K562 (cell line): ENCODE data around the gene RANBP6. TPM values are rescaled to one million over a fixed set of nuclear protein-coding genes. Genes with fewer than 3 reads are reported as not detected.

Experiments used
- CBX1 ChIP-seq: sonication (generic); IDR thresholded peaks from 2 replicates; pipeline ENCODE4 v1.6.1; 2016; ENCODE audit warnings: antibody characterized with exemption, low read depth, mild to moderate bottlenecking
- CEBPB ChIP-seq: fragments of 450-650 bp; IDR thresholded peaks from 2 replicates; pipeline ENCODE4 v1.6.1; 2016; ENCODE audit warnings: missing genetic modification characterization, missing compliant biosample characterization
- CSDE1 ChIP-seq, 2 experiments: fragments of 450-650 bp; IDR thresholded peaks; 2 replicates each; pipeline ENCODE4 v1.6.1; 2016; ENCODE audit warnings: mild to moderate bottlenecking in 1 of 2
- DDX20 ChIP-seq: fragments of 450-650 bp; IDR thresholded peaks from 2 replicates; pipeline ENCODE4 v1.6.1; 2016; ENCODE audit warnings: missing genetic modification characterization, low read depth, mild to moderate bottlenecking, missing compliant biosample characterization, moderate library complexity
- EGR1 ChIP-seq: fragments of 450-650 bp; conservative IDR thresholded peaks from 2 replicates; pipeline ENCODE4 v1.6.1; 2017; ENCODE audit warnings: mild to moderate bottlenecking
- NRF1 ChIP-seq, 2 experiments: fragments of 450-650 bp; IDR thresholded peaks in 1 of 2; conservative IDR thresholded peaks in 1 of 2; 2 replicates each; pipeline ENCODE4 v1.6.1; 2014; ENCODE audit warnings: mild to moderate bottlenecking in 2 of 2
- POLR2AphosphoS2 ChIP-seq: IDR thresholded peaks from 2 replicates; pipeline ENCODE4 v1.6.1; 2012; ENCODE audit warnings: low read length, improper control_type of control experiment
- SMAD1 ChIP-seq: fragments of 150-350 bp; IDR thresholded peaks from 2 replicates; pipeline ENCODE4 v1.6.1; 2014; ENCODE audit warnings: low read length, low read depth; ENCODE audit not compliant: partially characterized antibody
- SUPT5H ChIP-seq: fragments of 450-650 bp; IDR thresholded peaks from 2 replicates; pipeline ENCODE4 v1.6.1; 2016
- U2AF1 ChIP-seq: fragments of 200-400 bp; formaldehyde crosslinking; optimal IDR thresholded peaks from 2 replicates; pipeline ENCODE3; 2017; ENCODE audit warnings: mild to moderate bottlenecking, low read depth, low read length, moderate library complexity
- polyA plus RNA-seq, 8 experiments: library from polyadenylated mRNA; depleted of rRNA in 4 of 8; stranded (reverse) in 5 of 8; unstranded in 3 of 8; fragments of >200 nt; fragmentation: Nextera tagmentation in 2 of 8; fragmentation: Illumina TruSeq in 1 of 8; extraction: Ambion mirVana in 2 of 8; extraction: Trizol in 1 of 8; gene quantifications; 2 replicates each; pipeline versions ENCODE4 v1.2.1 to v1.2.3, GENCODE V29; 2011 to 2014; ENCODE audit warnings: inconsistent platforms in 1 of 8, missing spikeins in 1 of 8
- total RNA-seq, 7 experiments: library from RNA; depleted of rRNA in 6 of 7; stranded (reverse); fragments of >200 nt in 6 of 7; fragmentation: Illumina TruSeq in 2 of 7; extraction: Trizol in 2 of 7; gene quantifications; 2 replicates each; pipeline versions ENCODE4 v1.2.1 to v1.2.3, GENCODE V29; 2011 to 2021; ENCODE audit warnings: low replicate concordance in 1 of 7
- TF ChIP-seq, protein P1 (sequence below): fragments of 200-800 bp; sonication (Bioruptor generic); IDR thresholded peaks from 2 replicates; pipeline ENCODE4 v1.6.1; 2017; ENCODE audit warnings: missing genetic modification characterization, missing compliant biosample characterization
- TF ChIP-seq, protein P2 (sequence below), 3 experiments: fragments of 200-800 bp in 1 of 3; fragments of 250-450 bp in 1 of 3; fragments of 450-650 bp in 1 of 3; sonication (Bioruptor Pico) in 1 of 3; sonication (Bioruptor generic) in 1 of 3; formaldehyde crosslinking in 1 of 3; IDR thresholded peaks; 2 replicates each; pipeline versions ENCODE4 v1.6.1 to v1.8.0; 2016 to 2022; ENCODE audit warnings: mild to moderate bottlenecking in 2 of 3, missing genetic modification characterization in 2 of 3, missing compliant biosample characterization in 1 of 3, moderate library complexity in 1 of 3
- TF ChIP-seq, protein P3 (sequence below): IDR thresholded peaks from 2 replicates; pipeline ENCODE4 v1.6.1; 2014; ENCODE audit warnings: antibody characterized with exemption
- TF ChIP-seq, protein P4 (sequence below): fragments of 450-650 bp; IDR thresholded peaks from 2 replicates; pipeline ENCODE4 v1.6.1; 2018; ENCODE audit warnings: mild to moderate bottlenecking, low read depth; ENCODE audit not compliant: partially characterized antibody
- TF ChIP-seq, protein P5 (sequence below): fragments of 200-800 bp; sonication (Bioruptor generic); IDR thresholded peaks from 2 replicates; pipeline ENCODE4 v1.6.1; 2017; ENCODE audit warnings: missing genetic modification characterization, missing compliant biosample characterization

Gene RANBP6
- total and polyA plus RNA-seq, 9 of the 15 experiments (the other 6 are each of a cell fraction or from before 2014, with no cell fraction given): 10.4 to 19.9 (median 11.5) TPM

DNA sequence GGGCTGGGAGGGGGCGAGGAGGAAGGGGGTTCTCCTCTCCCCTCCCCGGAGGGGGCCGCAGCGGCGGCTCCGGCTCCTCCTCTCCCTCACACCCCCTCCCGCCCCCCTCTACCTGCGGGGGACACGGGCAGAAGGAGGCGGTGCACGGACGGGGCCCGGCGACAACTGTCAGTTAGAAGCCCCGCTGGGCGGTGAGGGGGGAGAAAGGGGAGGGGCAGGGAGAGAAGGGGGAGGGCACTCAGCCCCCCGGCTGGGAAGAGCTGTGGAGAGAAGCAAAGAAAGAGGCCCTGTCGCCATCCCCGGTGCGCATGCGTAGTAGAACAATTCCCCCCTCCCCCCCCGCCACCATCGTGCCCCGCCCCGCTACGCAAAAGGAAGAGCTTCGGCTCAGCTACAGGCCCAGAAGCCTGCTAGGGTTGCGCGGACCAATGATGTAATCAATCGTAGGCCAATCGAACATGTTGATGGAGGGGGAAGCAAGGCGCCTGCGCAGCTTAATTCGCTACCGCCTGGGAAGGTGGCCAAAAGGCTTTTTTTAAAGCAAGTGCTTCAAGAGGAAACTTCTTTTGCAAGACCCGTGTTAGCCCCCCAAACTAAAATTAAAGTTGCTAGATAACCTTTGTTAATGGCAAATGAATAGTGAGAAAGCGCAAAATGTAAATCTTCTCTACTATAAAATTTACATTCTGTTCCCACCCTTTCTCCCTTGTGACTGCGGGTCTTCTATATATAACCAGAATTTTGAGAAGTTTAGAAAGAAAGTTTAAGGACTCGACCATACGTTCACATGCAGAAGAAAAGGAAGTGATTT, 7.0 kb downstream of the RANBP6 start (continued):
- TF ChIP-seq POLR2AphosphoS2 (peak; percentile 64; the same call in 1 of the 2 replicates), U2AF1 (no peak), EGR1 (peak; percentile 52), CSDE1 (IDR thresholded peaks at IDR 0.05) (peak in 1 of 2 experiments; percentile 13; a peak in 1 of 4 replicates), SUPT5H (0 out of 2 replicates have a peak, but pooled peaks have one; percentile 35), SMAD1 (peak; percentile 58), DDX20 (no peak), CEBPB (tag) (peak; percentile 27; the same call in 1 of the 2 replicates), CBX1 (no peak), NRF1 (conservative IDR thresholded peaks at IDR 0.05 in 1 of 2, IDR thresholded peaks at IDR 0.05 in 1 of 2) (peak; percentile 92 to 93)
- TF ChIP-seq, protein P1, sequence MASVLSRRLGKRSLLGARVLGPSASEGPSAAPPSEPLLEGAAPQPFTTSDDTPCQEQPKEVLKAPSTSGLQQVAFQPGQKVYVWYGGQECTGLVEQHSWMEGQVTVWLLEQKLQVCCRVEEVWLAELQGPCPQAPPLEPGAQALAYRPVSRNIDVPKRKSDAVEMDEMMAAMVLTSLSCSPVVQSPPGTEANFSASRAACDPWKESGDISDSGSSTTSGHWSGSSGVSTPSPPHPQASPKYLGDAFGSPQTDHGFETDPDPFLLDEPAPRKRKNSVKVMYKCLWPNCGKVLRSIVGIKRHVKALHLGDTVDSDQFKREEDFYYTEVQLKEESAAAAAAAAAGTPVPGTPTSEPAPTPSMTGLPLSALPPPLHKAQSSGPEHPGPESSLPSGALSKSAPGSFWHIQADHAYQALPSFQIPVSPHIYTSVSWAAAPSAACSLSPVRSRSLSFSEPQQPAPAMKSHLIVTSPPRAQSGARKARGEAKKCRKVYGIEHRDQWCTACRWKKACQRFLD: 0 out of 2 replicates have a peak, but pooled peaks have one; percentile 54
- TF ChIP-seq, protein P2, sequence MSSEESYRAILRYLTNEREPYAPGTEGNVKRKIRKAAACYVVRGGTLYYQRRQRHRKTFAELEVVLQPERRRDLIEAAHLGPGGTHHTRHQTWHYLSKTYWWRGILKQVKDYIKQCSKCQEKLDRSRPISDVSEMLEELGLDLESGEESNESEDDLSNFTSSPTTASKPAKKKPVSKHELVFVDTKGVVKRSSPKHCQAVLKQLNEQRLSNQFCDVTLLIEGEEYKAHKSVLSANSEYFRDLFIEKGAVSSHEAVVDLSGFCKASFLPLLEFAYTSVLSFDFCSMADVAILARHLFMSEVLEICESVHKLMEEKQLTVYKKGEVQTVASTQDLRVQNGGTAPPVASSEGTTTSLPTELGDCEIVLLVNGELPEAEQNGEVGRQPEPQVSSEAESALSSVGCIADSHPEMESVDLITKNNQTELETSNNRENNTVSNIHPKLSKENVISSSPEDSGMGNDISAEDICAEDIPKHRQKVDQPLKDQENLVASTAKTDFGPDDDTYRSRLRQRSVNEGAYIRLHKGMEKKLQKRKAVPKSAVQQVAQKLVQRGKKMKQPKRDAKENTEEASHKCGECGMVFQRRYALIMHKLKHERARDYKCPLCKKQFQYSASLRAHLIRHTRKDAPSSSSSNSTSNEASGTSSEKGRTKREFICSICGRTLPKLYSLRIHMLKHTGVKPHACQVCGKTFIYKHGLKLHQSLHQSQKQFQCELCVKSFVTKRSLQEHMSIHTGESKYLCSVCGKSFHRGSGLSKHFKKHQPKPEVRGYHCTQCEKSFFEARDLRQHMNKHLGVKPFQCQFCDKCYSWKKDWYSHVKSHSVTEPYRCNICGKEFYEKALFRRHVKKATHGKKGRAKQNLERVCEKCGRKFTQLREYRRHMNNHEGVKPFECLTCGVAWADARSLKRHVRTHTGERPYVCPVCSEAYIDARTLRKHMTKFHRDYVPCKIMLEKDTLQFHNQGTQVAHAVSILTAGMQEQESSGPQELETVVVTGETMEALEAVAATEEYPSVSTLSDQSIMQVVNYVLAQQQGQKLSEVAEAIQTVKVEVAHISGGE (CRISPR knock-in tag; IDR thresholded peaks at IDR 0.05): peak in 1 of 3 experiments; percentile 32; a peak in 1 of 6 replicates
- TF ChIP-seq, protein P3, sequence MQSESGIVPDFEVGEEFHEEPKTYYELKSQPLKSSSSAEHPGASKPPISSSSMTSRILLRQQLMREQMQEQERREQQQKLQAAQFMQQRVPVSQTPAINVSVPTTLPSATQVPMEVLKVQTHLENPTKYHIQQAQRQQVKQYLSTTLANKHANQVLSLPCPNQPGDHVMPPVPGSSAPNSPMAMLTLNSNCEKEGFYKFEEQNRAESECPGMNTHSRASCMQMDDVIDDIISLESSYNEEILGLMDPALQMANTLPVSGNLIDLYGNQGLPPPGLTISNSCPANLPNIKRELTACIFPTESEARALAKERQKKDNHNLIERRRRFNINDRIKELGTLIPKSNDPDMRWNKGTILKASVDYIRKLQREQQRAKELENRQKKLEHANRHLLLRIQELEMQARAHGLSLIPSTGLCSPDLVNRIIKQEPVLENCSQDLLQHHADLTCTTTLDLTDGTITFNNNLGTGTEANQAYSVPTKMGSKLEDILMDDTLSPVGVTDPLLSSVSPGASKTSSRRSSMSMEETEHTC: no peak
- TF ChIP-seq, protein P4, sequence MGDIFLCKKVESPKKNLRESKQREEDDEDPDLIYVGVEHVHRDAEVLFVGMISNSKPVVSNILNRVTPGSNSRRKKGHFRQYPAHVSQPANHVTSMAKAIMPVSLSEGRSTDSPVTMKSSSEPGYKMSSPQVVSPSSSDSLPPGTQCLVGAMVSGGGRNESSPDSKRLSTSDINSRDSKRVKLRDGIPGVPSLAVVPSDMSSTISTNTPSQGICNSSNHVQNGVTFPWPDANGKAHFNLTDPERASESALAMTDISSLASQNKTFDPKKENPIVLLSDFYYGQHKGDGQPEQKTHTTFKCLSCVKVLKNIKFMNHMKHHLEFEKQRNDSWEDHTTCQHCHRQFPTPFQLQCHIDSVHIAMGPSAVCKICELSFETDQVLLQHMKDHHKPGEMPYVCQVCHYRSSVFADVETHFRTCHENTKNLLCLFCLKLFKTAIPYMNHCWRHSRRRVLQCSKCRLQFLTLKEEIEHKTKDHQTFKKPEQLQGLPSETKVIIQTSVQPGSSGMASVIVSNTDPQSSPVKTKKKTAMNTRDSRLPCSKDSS: no peak
- TF ChIP-seq, protein P5, sequence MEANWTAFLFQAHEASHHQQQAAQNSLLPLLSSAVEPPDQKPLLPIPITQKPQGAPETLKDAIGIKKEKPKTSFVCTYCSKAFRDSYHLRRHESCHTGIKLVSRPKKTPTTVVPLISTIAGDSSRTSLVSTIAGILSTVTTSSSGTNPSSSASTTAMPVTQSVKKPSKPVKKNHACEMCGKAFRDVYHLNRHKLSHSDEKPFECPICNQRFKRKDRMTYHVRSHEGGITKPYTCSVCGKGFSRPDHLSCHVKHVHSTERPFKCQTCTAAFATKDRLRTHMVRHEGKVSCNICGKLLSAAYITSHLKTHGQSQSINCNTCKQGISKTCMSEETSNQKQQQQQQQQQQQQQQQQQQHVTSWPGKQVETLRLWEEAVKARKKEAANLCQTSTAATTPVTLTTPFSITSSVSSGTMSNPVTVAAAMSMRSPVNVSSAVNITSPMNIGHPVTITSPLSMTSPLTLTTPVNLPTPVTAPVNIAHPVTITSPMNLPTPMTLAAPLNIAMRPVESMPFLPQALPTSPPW (CRISPR knock-in tag): peak; percentile 99
